NCI-H1436 treated with DMSO at 0.1 percent for 48 hours (cell line): ENCODE data around the gene ETV6.

ENCODE experiments used
- DNase-seq: peaks from one replicate; lab custom pipeline; 2025; lab: John Stamatoyannopoulos, UW

The ETV6 gene

DNA sequence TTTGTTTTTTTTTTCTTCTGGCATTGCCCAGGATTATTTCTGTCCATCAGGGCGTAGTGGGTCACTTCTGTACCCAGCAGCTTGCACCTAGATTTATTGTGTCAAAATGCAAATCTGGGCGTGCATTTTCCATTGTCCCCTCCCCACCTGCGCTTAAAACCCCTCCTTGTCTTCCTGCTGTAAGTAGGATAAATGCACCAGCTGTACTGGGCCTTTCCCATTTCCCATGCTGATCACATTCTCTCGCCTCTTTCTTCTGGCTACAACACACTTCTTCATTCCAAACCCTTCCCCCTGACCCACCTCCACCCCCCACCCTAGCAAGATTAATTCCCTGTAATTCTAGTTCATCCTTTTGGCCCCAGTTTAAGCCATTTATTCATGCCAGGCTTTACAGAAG is 128.0 kb downstream of the ETV6 start:
- DNase-seq = no peak

DNA sequence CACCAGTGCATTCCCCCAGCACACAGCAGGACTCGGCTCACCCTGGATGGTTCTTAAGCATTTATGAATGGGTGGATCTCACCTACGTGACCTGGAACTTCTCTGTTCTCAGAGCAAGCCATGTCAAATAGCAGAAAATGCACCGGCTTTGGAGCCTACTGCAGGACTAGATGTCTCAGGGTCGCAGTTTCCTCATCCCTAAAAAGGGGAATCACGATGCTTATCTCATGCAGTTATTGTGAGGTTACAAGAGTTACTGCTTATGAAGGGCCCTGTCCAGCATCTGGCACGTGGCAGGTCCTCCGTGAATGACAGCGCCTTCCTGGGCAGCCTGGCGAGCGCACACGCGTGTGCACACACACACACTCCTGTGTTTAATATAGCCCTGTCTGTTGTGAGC is 128.5 kb downstream of the ETV6 start:
- no peak for DNase-seq

DNA sequence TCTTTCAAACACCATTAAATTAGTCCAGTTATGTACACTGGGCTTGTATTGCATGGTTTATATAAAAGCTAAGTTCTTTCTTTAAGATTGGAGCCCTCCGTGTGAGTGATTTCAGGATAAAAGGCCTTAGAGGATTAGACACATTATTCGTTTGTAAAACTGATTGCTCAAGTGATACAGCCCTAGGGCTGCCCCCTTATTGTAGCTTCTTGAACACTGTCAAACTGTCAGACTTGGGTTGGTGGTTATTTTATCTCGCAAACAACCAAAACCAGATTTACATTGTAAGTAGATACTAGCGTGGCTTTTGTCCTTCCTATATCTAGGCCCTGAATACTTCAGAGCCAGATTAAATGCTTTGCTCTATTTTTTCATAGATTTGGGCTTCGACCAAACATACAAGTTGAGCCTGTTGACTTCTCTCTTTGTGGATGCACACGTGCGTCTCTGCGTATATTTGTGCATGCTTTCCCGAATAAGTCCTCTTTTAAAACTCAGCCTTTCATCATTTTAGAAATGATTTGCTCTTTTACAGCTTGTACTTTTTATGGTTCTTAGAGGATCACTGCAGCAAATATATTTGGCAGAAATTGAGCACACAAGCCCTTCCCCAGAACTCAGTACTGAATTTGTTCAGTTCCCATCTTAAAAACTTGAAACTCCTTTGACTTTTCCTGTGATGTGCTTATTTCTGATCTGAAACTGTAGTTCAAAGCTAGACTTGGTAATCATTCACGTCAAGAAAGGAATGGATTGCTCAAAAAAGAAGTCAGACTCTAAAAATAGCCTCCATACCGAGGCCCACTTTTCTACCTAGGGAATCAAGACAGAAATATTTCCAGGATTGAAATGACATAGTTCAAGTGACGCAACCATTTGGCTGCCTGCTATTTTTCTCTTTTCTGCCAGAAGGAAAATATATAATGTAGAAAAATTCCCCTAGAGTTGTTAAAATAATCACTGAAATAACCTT is 129.5 kb downstream of the ETV6 start:
- no peak for DNase-seq

DNA sequence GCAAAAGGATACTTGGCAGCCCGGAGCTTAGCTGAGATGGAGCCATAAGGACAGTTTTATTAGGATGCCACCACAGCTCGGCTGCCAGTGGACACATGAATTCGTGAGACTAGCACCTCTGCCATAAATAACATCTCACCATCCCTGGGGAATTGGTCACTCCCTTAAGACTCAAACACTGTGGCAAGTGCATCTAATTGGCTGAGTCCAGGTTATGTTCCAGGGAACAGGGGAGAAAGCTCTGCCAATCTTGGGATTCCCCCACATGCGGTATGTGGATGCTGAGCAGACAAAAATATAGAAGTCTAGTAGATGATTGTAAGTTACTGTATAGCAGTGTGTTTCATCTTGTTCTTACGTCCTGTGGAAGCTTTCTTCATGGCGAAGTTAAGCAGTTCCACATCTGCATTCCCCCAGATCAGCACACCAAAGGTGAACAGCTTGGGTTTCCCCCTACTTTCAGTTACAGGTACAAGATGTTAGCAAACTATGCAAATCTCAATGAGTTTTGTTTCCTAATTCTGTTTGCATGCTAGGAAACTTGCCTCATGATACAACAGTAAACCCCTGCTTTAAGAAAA is 131.1 kb downstream of the ETV6 start:
- DNase-seq = no peak

DNA sequence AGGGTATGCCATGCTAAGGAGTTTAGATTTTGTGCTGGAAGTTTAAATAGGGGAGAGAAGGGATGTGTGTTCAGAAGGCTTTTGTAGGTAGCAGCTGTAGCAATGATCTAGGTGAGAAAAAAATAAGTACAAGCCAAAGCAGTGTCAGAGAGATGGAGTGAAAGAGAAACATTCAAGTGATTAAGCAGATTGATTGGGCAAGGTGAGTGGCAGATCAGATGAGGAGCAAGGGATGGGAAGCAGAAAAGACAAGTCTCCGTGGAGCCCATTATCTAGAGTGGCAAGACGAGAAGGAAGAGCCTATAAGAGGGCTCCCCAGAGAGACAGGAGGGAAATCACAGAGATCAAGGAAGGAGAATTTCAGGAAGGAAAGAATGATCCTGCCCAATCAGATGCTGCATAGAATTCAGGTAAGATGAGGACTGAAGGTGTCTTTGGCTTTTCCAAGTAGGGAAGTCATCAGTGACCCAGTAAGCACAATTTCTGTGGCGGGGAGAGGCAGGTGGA is 133.5 kb downstream of the ETV6 start:
- no peak for DNase-seq

DNA sequence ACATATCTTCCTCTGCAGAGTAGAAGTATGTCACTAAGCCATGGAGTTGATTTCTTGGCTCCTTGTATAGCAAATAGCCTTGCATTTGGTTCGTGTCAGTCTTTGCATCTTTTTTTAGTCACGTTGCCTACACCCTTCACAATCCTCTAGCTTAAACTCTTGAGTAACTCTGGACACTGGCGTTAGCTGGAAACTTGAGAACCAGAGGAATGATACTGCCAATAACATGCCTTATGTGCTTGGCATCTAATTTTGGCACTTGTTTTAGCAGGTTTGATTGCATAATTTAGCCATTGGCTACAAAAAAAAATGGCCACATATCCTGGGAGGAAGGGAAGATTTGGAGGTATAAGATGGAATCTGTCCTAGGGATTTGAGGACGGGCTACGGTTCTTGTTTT is 136.2 kb downstream of the ETV6 start:
- no peak for DNase-seq

DNA sequence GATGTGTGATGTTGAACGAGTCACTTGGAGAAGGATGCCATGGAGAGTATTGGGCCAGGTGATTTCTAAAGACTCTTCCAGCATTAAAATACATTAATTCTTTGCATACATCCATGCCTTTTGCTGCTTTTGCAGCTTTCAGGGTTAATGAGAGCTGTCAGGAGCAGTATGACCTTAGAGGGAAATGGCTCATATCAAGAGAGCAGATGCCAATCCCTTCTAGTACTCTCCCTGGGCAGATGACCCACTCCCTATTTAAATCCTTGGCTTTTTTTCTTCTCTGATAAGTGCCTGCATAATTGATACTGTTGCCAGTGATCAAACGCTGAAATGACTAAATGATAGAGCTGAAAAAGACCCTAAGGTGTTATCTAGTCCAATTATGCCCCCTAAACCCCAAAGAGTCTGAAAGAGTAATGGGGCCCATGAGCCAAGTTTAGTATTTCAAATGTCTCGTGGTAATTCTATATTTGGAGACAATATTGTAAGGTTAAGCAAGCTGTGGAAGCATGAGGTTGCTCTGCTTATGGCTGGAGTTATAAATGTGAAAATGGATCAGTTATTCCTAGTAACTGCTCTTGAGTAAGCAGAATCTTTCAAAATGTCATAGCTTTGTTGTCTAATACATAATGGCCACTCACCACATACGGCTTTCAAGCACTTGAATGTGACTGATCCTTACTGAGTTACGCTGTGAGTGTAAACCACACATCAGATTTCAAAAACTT is 137.3 kb downstream of the ETV6 start:
- no peak for DNase-seq

DNA sequence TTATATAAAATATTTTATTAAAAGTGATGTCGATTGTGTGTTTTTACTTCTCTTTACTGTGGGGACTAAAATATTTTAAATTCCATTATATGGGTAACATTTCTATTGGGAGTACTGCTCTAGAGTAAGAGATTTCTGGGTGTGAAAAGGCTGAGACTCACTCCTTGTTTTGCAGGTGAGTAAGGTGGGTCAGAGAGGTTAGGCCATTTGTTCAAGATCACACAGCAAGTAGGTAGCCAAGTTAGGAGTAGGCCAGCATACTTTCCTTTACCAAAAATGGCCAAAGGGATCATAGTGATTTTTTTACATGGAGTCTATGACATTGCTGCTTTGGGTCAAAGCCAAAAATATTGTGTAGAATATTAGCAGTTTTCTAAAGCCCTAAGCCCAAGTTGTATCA is 138.0 kb downstream of the ETV6 start:
- DNase-seq = no peak

DNA sequence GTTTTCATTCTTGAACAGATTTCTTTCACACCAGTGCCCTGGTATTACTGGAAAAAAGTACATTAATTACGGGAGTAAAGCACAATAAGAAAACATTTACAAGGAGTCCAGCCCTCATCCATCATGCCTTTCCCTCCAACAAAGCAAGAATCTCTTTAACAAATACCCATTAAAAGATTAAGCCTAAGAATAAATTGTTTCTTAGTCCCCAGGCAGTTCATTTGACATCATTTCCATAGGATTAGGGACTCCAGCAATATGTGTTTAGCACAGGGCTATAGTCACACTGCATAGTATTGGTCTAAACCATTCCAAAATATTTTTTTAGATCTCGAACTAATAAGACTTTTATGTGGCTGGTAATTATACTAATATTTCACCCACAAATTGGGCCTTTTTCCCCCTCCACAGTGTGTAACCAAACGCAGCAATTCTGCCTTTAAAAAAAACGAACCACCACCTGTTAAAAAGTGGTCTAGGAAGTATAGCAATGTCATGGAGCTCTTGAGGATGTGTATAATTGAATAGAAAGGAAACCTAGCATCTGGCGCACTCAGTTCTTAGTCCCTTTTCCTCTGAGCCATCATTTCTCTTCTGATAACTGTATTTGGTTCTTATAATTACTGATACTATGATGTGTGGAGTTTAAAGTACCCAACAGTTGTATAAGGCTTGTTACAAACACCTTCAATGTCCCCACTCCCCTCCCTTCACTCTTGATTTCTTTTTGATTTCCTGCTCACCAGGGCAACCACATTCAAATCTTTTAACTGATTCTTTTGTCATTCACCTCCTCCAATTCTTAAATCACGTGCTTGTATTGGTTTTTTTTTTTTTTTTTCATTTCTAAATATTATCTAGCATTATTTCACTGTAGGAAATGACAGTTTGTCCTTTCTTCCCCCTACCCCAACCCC is 138.7 kb downstream of the ETV6 start:
- no peak for DNase-seq

DNA sequence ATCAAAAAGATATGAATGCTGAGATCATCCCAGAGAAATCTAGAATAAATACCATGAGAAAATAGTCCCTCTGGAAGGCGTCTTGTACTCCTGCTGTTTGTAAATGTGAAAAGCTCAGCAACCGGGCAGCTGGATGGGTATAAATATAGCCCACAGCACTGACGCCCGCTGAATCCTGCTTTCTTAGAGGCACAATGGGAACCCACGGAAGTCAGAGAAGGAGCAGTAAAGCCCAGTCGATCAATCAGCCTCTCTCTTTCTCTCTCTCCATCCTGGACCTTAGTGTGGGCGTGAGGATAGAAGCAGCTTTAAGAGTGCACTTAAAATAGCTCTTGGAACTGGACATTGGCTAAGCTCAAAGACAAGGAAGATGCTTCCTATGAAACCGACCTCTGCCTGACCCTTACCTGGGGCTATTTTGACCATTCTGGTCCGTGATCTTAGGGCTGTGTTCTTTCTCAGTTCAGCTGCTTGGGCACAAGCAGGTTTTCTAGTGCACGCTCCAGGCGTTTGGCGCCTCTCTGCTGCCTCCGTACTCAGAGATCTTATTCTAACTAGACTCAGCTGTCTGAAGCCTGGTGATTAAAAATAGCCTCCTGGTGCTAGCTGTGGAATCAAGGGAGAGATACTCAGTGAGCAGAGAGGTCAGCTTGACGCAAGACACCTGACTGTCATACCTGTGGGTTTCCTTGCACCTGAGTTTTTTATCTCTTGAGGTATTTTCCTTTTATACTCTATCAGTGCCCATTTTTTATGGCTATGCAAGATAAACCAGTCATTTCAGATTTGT is 144.6 kb downstream of the ETV6 start:
- DNase-seq = no peak

DNA sequence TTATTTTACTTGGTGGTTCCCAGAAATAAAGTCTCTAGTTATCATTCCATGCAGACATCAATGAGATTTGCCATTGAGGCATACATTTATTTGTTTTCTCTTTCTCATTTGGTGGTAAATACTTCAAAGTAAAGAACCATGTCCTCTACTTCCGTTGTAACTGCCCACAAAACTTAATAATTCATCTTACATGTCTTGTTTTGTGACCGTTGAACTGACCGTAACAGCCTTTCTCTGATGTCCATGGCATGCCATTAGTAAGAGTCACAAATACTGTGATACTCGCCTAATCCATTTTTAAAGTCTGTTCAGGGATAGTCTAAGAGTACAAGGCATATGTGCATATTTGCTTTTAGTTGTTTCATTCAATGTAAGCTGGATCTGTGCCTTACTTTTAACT is 145.3 kb downstream of the ETV6 start:
- no peak for DNase-seq

DNA sequence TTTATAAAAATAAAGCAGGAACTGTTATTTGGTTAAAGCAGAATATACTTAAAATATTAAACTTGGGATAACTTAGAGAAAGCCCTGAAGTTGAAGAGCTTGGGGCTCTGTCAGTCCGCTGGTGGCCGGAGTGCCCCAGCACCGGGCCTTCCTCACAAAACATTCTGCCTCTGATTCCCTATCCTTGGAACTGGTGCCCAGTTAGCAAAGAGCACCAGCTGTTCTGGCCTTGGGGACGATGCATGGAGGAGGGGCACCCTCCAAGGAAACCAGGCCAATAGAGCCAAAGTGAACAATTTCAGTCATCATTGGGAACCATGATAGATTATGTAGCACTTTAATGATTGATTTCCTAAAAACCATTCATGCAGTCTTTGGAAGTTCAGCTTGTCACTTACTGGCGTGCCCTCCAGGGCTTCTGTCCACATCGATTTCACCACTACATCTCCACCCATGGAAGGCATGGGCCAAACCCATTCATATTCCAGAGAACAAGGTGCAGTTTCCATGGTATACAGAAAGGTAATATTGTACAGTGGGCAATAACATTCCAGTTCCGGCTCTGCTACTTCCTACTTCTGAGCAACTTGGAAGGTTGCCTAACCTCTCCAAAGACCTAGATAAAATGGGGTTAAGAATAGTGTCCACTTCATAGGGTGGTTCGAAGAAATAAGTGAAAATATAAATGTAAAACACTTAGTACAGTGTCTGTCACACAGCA is 145.9 kb downstream of the ETV6 start:
- DNase-seq = no peak

DNA sequence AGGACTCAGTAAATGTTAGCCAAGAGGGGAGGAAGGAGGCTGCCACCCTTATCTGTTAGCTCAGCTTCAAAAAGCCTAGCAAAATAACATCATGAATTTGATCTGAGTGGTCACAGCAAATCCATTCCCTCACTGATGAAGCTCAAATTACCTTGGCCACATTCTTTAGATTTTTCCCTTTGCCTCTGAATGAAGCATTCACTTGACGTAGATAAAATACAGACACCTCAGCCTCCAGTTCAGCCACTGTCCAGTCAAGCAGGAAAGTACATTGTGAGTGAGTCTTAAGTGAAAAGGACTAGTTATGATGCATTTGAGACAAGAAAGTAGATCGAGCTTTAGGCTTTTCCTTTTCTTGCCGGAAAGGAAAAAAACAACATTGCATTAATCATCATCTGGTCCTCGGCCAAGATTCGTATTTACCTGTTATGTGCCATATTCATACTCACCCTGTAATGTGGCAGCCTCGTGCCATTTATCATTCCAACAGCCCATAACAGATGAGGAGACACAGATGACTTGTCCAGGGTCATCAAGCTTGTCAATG is 146.5 kb downstream of the ETV6 start:
- DNase-seq = no peak

DNA sequence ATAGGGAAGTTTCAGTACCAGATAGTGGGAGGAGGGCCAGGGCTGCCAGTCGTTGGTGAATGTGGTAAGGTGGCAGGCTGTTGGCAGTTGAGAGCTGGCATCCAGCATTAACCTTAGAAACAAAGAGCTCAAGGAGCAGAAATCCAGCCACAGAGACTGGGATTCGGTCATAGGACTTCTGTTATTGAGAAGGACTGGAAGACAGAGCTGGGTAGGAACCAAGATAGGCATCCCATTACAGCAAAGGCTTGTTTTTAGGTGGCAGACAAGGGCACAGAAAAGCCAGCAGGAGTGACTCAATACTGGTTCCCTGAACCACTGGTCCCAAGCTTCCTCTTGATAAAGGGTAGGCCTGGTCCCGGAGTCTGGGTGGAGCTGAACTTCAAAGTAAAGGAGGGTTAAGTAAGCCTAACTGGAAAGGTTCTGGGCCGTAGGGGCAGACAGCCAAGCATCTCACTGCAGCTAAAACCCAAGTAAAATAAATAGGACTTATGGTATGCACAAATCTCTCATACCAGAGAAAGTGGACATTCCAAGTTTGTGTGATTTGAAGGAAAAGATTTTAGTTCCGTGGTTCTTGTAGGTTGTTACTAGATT is 147.9 kb downstream of the ETV6 start:
- no peak for DNase-seq

DNA sequence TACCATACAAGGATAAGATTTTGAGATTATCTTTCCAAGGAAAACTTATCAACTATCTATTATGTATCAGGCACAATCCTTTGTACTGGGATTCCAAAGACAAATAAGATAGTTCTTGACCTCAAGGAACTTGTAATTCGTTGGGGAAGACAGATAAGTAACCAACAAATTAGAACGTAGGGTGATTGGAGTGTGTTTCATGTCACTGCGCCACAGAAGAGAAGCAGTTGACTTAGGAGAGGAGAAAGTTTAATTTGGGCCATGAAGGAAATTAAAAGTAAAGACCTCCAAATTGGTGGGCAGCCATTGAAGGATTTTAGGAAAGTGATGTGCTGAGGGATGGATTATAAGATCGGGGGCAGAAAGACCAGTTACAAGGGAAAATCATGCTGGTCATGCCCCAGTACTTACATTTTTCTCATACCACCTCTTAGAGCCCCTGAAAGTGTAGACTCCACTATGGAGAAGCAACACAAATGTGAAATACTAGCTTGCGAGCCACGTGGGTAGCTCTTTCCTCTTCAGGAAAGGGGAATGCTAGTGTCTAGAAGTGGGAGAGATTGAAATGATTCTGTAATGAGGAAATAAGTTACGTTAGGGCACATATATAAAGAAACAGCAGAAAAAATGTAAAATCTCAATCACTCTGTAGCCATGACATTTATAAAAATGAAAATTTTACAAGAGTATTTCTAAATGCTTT is 148.7 kb downstream of the ETV6 start:
- DNase-seq = no peak

DNA sequence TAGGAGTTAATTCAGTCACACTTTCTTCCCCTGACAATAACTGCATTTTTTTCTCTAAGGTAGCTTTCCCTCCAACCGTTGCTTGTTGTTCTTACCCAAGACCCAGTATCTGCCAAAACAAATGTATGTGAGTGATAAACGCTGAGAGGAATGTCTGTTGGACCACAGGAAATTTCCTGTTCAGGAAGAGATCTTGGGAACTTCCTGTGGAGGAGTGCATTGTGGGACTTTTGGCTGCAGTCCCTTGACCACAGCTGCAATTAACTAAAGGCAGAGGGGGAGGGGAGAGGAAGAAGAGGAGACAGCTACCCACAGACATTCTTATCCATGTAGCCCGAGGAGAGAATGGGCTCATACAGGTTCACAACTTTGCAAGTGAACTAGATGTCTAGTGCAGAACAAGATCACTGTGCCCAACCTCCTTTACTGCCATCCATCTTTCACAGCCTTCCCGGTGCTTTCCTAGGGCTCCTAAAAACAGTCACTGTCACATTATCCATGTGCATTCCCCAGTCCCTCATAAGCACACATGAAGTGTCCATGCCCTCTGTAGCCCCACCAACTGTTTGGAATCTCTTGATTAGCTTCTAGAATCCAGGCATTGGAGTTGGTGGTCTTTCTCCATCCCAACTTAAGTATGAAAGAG is 149.5 kb downstream of the ETV6 start:
- DNase-seq = no peak

DNA sequence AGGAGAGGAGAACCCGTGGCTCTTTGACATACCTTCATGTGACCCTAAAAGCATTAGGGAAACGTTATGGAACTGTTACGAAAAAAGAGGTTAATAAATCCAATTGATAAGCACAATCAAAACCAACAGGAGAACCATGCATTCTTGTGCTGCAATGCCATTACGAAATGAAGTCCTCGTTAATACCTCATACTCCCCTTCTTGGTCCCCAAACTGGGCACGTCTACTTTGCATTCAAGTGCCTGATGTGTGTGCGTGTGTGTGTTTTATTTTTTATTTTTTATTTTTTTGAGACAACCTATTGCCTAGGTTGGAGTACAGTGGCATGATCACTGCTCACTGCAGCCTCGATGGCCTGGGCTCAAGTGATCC is 150.0 kb downstream of the ETV6 start:
- no peak for DNase-seq

DNA sequence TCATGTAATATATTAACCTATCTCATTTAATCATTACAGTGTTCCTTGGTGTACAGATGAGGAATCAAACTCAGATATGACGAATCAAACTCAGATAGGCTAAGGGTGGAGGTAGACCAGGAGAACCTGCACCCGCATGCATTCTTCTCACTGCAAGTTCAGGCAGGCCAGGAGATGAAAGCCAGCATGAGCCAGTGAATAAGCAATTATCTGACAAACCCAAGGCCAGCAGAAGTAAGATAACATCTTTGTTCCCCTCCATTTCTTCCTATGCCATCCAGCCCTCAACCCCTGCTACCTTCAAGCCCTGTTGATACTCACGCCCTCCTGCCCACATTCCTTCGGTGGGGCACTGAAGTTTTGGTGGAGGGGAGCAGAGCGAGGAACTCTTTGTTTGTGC is 152.2 kb downstream of the ETV6 start:
- no peak for DNase-seq
